ENCODE data around the gene CFAP70.

DNA sequence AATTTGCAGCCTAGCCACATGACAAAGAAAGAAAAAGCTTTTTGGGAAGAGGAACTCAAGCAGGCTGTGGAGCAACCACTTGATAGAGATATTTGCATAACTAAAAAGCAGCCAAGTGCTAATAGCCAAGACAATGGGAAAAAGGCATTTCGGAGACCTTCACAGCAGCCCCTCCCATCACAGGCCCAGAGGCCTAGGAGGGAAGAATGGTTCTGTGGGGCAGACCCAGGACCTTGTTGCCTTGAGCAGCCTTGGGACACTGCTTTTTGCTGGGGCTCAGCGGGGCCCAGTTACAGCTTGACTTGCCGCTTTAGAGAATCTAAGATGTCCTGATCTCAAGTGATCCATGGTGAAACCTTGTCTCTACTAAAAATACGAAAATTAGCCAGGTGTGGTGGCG, 152.3 kb downstream of the CFAP70 start:
- TF ChIP-seq, protein P1, sequence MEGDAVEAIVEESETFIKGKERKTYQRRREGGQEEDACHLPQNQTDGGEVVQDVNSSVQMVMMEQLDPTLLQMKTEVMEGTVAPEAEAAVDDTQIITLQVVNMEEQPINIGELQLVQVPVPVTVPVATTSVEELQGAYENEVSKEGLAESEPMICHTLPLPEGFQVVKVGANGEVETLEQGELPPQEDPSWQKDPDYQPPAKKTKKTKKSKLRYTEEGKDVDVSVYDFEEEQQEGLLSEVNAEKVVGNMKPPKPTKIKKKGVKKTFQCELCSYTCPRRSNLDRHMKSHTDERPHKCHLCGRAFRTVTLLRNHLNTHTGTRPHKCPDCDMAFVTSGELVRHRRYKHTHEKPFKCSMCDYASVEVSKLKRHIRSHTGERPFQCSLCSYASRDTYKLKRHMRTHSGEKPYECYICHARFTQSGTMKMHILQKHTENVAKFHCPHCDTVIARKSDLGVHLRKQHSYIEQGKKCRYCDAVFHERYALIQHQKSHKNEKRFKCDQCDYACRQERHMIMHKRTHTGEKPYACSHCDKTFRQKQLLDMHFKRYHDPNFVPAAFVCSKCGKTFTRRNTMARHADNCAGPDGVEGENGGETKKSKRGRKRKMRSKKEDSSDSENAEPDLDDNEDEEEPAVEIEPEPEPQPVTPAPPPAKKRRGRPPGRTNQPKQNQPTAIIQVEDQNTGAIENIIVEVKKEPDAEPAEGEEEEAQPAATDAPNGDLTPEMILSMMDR (IDR thresholded peaks at IDR 0.05) = no peak
- TF ChIP-seq POLR2A (IDR thresholded peaks at IDR 0.05) = no peak

Measured in prostate gland (tissue), 2 donors.